ENCODE results near the gene KCNJ5. TPM values are rescaled to one million over a fixed set of nuclear protein-coding genes. Genes with fewer than 3 reads are reported as not detected.

KCNJ5 gene
- total and polyA plus RNA-seq, 10 of the 15 experiments (the other 5 are each of a cell fraction or from before 2014, with no cell fraction given) = 0.03 TPM; not detected in 8

DNA sequence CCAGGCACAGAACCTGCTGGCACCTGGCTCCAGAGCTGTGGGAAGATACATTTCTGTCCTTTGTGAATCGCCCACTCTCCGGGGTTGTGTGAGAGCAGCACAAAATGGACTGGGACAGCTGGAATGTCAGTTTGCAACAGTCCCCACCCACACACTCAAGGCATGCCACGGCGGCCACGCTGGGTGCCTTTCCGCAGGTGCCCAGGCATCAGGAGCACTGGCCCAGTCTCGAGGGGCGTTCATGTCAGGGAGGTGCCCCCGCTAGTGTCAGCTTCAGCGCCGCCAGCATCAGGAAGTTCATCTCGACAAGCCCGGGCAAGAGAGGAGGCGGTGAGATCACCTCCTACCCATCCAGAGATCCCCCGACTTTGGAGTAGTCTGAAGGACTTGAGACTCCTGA is 49.4 kb downstream of the KCNJ5 start:
- no peak for FAIRE-seq

More for the DNA sequence above, 49.4 kb downstream of the KCNJ5 start:
- ChIA-PET SMC1A (ENCODE audit: uncharacterized antibody, unreplicated experiment) (interaction anchor here (1.1 to 1.4 kb wide), 2 partner anchors 13 to 16 kb away, joined by 3 to 5 read pairs; no protein-coding TSS in a partner anchor), POLR2A (no interaction called here), RAD21 (ENCODE audit: unreplicated experiment) (interaction anchor here (0.6 to 1.0 kb wide), 2 partner anchors 37 to 49 kb away, joined by 3 to 4 read pairs; no protein-coding TSS in a partner anchor), CTCF (interaction anchor here (0.9 to 4.9 kb wide), 4 partner anchors 8 to 55 kb away, joined by 3 to 21 read pairs (median 4); no protein-coding TSS in a partner anchor)
- Histone ChIP-seq H3K4me1 (ENCODE audit: control insufficient read depth, insufficient read depth, low read length) (no peaks in the 10 kb centered on the region), H2AFZ (ENCODE audit: control insufficient read depth, low read depth, low read length) (no peak overlapping the region), H3K9me3 (replicated peaks; ENCODE audit: control insufficient read depth, insufficient read depth, low read length) (no peaks in the 10 kb centered on the region), H3K4me3 (no peak overlapping the region), H3K36me3 (ENCODE audit: control insufficient read depth in 2 of 2, insufficient read depth in 2 of 2, low read length in 1 of 2) (no peaks in the 10 kb centered on the region), H3K27ac (ENCODE audit: control insufficient read depth, insufficient read depth) (no peak overlapping the region), H3K79me2 (ENCODE audit: control insufficient read depth, insufficient read depth, low read length) (no peaks in the 10 kb centered on the region), H4K20me1 (ENCODE audit: control insufficient read depth, insufficient read depth) (no peaks in the 10 kb centered on the region; the same call in 1 of the 2 replicates), H3K4me2 (ENCODE audit: control insufficient read depth, insufficient read depth) (no peak overlapping the region), H3K27me3 (replicated peaks in 1 of 2; ENCODE audit: control insufficient read depth in 2 of 2, insufficient read depth in 2 of 2, low read length in 1 of 2) (peaks cover 0 to 7% of the 10 kb centered on the region in 2 experiments; a peak in 2 of 4 replicates), H3K9ac (ENCODE audit: control insufficient read depth, insufficient read depth, low read length) (no peak overlapping the region)
- DNase-seq (ENCODE audit: low read depth, low spot score) (no peak), ATAC-seq (no peak)
- TF ChIP-seq, protein P1, sequence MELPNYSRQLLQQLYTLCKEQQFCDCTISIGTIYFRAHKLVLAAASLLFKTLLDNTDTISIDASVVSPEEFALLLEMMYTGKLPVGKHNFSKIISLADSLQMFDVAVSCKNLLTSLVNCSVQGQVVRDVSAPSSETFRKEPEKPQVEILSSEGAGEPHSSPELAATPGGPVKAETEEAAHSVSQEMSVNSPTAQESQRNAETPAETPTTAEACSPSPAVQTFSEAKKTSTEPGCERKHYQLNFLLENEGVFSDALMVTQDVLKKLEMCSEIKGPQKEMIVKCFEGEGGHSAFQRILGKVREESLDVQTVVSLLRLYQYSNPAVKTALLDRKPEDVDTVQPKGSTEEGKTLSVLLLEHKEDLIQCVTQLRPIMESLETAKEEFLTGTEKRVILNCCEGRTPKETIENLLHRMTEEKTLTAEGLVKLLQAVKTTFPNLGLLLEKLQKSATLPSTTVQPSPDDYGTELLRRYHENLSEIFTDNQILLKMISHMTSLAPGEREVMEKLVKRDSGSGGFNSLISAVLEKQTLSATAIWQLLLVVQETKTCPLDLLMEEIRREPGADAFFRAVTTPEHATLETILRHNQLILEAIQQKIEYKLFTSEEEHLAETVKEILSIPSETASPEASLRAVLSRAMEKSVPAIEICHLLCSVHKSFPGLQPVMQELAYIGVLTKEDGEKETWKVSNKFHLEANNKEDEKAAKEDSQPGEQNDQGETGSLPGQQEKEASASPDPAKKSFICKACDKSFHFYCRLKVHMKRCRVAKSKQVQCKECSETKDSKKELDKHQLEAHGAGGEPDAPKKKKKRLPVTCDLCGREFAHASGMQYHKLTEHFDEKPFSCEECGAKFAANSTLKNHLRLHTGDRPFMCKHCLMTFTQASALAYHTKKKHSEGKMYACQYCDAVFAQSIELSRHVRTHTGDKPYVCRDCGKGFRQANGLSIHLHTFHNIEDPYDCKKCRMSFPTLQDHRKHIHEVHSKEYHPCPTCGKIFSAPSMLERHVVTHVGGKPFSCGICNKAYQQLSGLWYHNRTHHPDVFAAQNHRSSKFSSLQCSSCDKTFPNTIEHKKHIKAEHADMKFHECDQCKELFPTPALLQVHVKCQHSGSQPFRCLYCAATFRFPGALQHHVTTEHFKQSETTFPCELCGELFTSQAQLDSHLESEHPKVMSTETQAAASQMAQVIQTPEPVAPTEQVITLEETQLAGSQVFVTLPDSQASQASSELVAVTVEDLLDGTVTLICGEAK (IDR thresholded peaks at IDR 0.05; ENCODE audit: borderline replicate concordance) = no peak
- 41% methylated on average over 15 of the region's 15 CpGs for WGBS (ENCODE audit: insufficient coverage, insufficient replicate concordance, low lambda C conversion rate, missing lambda C conversion rate)
- intact Hi-C loops (cut with micrococcal nuclease; ENCODE audit: unreplicated experiment) (no loop called here), in situ Hi-C loops (cut with MboI) (no loop called here)
- no TSS peak for BruUV-seq (replicated peaks)
